Measurements from ENCODE around the gene ANKRD42. TPM values are rescaled to one million over a fixed set of nuclear protein-coding genes. Genes with fewer than 3 reads are reported as not detected.

The ANKRD42 gene
- total and polyA plus RNA-seq, 2 donors (not counting 3 experiments of a cell fraction or from before 2014, with no cell fraction given), result 3.3 to 6.6 TPM

- dilution Hi-C loops (cut with MboI; ENCODE audit: extremely low pct_ligation_motif_present, low sequenced_read_pairs) (no loop called here), intact Hi-C loops (cut with micrococcal nuclease) (no loop called here)
- Histone ChIP-seq H3K4me2 (ENCODE audit: insufficient read depth, low read length) (no peak overlapping the region), H3K9me3 (replicated peaks; ENCODE audit: control insufficient read depth, insufficient read depth, low read length) (no peaks in the 10 kb centered on the region), H3K79me2 (ENCODE audit: control insufficient read depth, insufficient read depth, low read length) (peaks cover 3% of the 10 kb centered on the region), H4K20me1 (replicated peaks; ENCODE audit: control insufficient read depth, extremely low read depth, insufficient read depth, low read length) (no peaks in the 10 kb centered on the region), H3K27me3 (ENCODE audit: control insufficient read depth in 2 of 2, insufficient read depth in 2 of 2, low read length in 2 of 2) (no peaks in the 10 kb centered on the region), H3K9ac (replicated peaks; ENCODE audit: extremely low read depth, insufficient read depth, low read length) (no peak overlapping the region), H3K4me1 (ENCODE audit: control insufficient read depth, extremely low read depth, insufficient read depth, low read length) (no peaks in the 10 kb centered on the region), H2AFZ (ENCODE audit: low read depth, low read length) (no peak overlapping the region), H3K36me3 (ENCODE audit: control insufficient read depth in 2 of 2, extremely low read depth in 1 of 2, insufficient read depth in 2 of 2, low read length in 2 of 2) (no peaks in the 10 kb centered on the region), H3K9me1 (replicated peaks; ENCODE audit: control insufficient read depth, extremely low read depth, insufficient read depth, low read length) (no peaks in the 10 kb centered on the region), H3K4me3 (replicated peaks in 1 of 3; ENCODE audit: insufficient read depth in 1 of 3, low read depth in 1 of 3, low read length in 3 of 3) (no peak overlapping the region), H3K27ac (ENCODE audit: insufficient read depth, low read depth, low read length) (no peak overlapping the region)
- no peak for TF ChIP-seq CTCF (IDR thresholded peaks at IDR 0.05; ENCODE audit: extremely low read depth in 1 of 2, insufficient read depth in 1 of 2, low read depth in 1 of 2, low read length in 2 of 2)
- TF ChIP-seq, protein P1, sequence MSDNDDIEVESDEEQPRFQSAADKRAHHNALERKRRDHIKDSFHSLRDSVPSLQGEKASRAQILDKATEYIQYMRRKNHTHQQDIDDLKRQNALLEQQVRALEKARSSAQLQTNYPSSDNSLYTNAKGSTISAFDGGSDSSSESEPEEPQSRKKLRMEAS (IDR thresholded peaks at IDR 0.05; ENCODE audit: insufficient read depth, insufficient read length), result no peak
- no peak for TF ChIP-seq EZH2 (IDR thresholded peaks at IDR 0.05; ENCODE audit: borderline replicate concordance, low read depth, low read length, severe bottlenecking)
- no peak for TF ChIP-seq FOS (IDR thresholded peaks at IDR 0.05; ENCODE audit: borderline replicate concordance, insufficient read depth, low read length)
- no peak for TF ChIP-seq JUN (IDR thresholded peaks at IDR 0.05; ENCODE audit: borderline replicate concordance, insufficient read depth, insufficient read length, low read depth)
- no peak for TF ChIP-seq POLR2AphosphoS5 (IDR thresholded peaks at IDR 0.05; ENCODE audit: insufficient read depth, low read depth, low read length)
- no peak for TF ChIP-seq POLR2A (IDR thresholded peaks at IDR 0.05; ENCODE audit: low read depth, low read length)
- TF ChIP-seq GATA2 (IDR thresholded peaks at IDR 0.05; ENCODE audit: insufficient read depth, insufficient read length, low read depth, low read length), result no peak
- no peak for TF ChIP-seq MYC (IDR thresholded peaks at IDR 0.05; ENCODE audit: low read depth, low read length)
- CTCF ChIA-PET, result interaction anchor here (1.0 to 1.6 kb wide), 2 partner anchors 12 to 13 kb away, joined by 3 to 6 read pairs; no protein-coding TSS in a partner anchor
- DNase-seq (ENCODE audit: low read depth, low spot score), result no peak
- no TSS peak for BruUV-seq (replicated peaks)
- POLR2A ChIA-PET, result no interaction called here
- FAIRE-seq, result no peak
These were observed 41.2 kb upstream of the ANKRD42 start for GRCh38 chr11:83152264-83152663.
